Esophagus muscularis mucosa (tissue), 4 donors: ENCODE results near the gene KCNN4. TPM values are rescaled to one million over a fixed set of nuclear protein-coding genes. Genes with fewer than 3 reads are reported as not detected.

Source experiments
- DNase-seq: peaks from one replicate; pipeline ENCODE4 v3.0.0-alpha.2; 2017; ENCODE audit errors: extremely low spot score
- H3K27ac ChIP-seq, 4 donors: fragments of 200-600 bp; sonication (generic); replicated peaks in 1 of 4; 1 replicate in 3 of 4; 2 replicates in 1 of 4; pipeline ENCODE4 v1.5.1; 2016 to 2019; ENCODE audit warnings: mild to moderate bottlenecking in 1 of 4
- H3K27me3 ChIP-seq, 4 donors: fragments of 200-600 bp; sonication (generic); one replicate each; pipeline versions ENCODE4 v1.5.1 to v1.6.0; 2016 to 2019
- H3K36me3 ChIP-seq, 4 donors: fragments of 200-600 bp; sonication (generic); one replicate each; pipeline ENCODE4 v1.5.1; 2016 to 2019
- H3K4me1 ChIP-seq, 4 donors: fragments of 200-600 bp; sonication (generic); one replicate each; pipeline ENCODE4 v1.5.1; 2016 to 2019
- H3K4me3 ChIP-seq, 4 donors: fragments of 200-600 bp; sonication (generic); 1 replicate in 2 of 4; 2 replicates in 2 of 4; pipeline ENCODE4 v1.5.1; 2016 to 2019; ENCODE audit warnings: mild to moderate bottlenecking in 4 of 4, moderate library complexity in 1 of 4
- H3K9me3 ChIP-seq, 4 donors: fragments of 200-600 bp; sonication (generic); 1 replicate in 3 of 4; 2 replicates in 1 of 4; pipeline ENCODE4 v1.5.1; 2016 to 2019
- EP300 ChIP-seq: sonication (generic); formaldehyde crosslinking; IDR thresholded peaks from one replicate; pipeline ENCODE4 v1.6.1; 2017; ENCODE audit warnings: antibody characterized with exemption
- POLR2A ChIP-seq: fragments of 450-650 bp; IDR thresholded peaks from one replicate; pipeline ENCODE4 v1.6.1; 2017; ENCODE audit warnings: antibody characterized with exemption, moderate library complexity, mild to moderate bottlenecking, low read depth
- POLR2AphosphoS5 ChIP-seq, 2 donors: sonication (generic); formaldehyde crosslinking; IDR thresholded peaks; one replicate each; pipeline ENCODE4 v1.6.1; 2017; ENCODE audit warnings: antibody characterized with exemption in 2 of 2
- WGBS: methylation state at CpG from one replicate; pipeline ENCODE4 v1.1.5; 2018; 5-methylcytosine and 5-hydroxymethylcytosine counted together
- intact Hi-C: fragments of 100-400 bp; cut with DNase I; formaldehyde crosslinking; loops from one replicate; pipeline ENCODE4 v1.15.1; 2023
- total RNA-seq, 4 donors: library from RNA; depleted of rRNA; stranded (reverse); fragments of >200 nt; gene quantifications; one replicate each; pipeline versions ENCODE4 v1.1.0 to v1.2.1, GENCODE V29; 2016
- TF ChIP-seq, protein P1 (sequence below), 3 experiments: fragments of 200-600 bp in 2 of 3; fragments of 450-650 bp in 1 of 3; sonication (generic) in 2 of 3; IDR thresholded peaks; one replicate each; pipeline ENCODE4 v1.5.1; 2017 to 2019; ENCODE audit warnings: antibody characterized with exemption in 3 of 3, mild to moderate bottlenecking in 2 of 3, moderate library complexity in 1 of 3

Gene KCNN4
- total RNA-seq, 4 donors from 2014 or later, result 1.7 to 6.7 (median 1.9) TPM

DNA sequence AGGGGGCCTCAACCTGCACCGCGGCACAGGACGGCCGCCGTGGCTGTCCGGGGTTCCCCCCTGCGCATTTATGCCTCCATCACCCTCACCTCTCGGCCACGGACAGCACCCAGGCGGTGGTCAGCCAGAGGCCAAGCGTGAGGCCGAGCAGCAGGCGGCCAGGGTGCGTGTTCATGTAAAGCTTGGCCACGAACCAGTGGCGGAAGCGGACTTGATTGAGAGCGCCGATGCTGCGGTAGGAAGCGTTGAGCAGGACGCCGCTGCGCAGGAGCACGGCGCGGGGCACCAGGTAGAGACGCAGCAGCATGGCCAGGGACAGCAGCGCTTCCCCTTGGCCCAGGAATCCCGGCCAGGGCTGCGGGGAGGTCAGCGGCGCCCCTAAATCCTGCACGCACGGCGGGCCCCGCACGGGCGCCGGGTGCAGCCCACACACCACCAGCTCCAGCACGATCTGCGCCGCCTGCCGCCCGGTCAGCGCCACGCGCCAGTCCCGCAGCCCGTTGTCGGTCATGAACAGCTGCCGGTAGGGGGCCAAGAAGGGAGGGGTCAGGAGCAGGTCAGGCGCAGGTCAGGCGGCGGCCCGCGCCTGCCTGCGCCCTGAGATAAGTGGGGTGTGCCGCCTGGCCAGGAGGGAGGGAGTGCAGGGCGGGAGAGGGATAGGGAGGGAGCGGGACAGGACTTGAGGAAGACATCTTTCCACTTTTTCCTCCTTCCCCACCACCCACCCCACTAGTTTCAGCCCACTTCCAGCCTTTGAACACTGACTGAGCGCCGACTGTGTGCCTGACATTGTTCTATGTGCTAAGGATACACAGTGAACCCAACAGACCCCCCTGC lies 6.5 kb downstream of the KCNN4 start:
- H3K27ac ChIP-seq, result peak overlapping the region in 1 of 4 donors; percentile 16
- H3K4me3 ChIP-seq, result peak overlapping the region; percentile 41 to 51 (median 44)
- no peaks in the 10 kb centered on the region for H3K9me3 ChIP-seq
- H3K4me1 ChIP-seq, result peaks cover 12 to 43% (median 35%) of the 10 kb centered on the region in 4 donors
- H3K36me3 ChIP-seq, result no peaks in the 10 kb centered on the region
- DNase-seq, result no peak
- TF ChIP-seq, protein P1, sequence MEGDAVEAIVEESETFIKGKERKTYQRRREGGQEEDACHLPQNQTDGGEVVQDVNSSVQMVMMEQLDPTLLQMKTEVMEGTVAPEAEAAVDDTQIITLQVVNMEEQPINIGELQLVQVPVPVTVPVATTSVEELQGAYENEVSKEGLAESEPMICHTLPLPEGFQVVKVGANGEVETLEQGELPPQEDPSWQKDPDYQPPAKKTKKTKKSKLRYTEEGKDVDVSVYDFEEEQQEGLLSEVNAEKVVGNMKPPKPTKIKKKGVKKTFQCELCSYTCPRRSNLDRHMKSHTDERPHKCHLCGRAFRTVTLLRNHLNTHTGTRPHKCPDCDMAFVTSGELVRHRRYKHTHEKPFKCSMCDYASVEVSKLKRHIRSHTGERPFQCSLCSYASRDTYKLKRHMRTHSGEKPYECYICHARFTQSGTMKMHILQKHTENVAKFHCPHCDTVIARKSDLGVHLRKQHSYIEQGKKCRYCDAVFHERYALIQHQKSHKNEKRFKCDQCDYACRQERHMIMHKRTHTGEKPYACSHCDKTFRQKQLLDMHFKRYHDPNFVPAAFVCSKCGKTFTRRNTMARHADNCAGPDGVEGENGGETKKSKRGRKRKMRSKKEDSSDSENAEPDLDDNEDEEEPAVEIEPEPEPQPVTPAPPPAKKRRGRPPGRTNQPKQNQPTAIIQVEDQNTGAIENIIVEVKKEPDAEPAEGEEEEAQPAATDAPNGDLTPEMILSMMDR (IDR thresholded peaks at IDR 0.05), result peak; percentile 38 to 68 (median 45)
- TF ChIP-seq POLR2A (no peak), POLR2AphosphoS5 (IDR thresholded peaks at IDR 0.05) (peak in 1 of 2 donors; percentile 9), EP300 (no peak)
- intact Hi-C loops, result no loop called here
- WGBS, result 4% methylated on average over 23 of the region's 63 CpGs
- H3K27me3 ChIP-seq, result peaks cover 0 to 40% (median 6%) of the 10 kb centered on the region in 4 donors

DNA sequence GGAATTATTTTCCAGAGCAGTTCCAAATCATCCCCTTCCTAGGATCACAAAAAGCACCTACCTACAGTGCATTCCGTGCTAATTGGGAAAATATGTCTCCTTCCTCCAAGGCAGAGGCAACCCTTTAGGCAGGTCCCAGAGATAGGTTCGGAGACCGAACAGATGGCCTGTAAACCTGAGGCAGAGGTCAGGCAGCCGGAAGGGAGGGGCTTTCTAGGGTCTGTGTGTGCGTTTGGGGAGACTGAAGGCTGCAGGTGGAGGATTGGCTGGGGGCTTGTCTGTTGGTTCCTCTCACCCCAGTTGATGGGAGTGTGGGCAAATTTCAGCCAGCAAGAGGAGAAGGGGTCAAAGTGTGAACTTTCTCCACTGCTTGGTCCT lies 7.1 kb downstream of the KCNN4 start:
- intact Hi-C loops, result no loop called here
- Histone ChIP-seq H3K27ac (peak overlapping the region in 1 of 4 donors; percentile 16), H3K9me3 (no peaks in the 10 kb centered on the region), H3K4me3 (peak overlapping the region in 3 of 4 donors; percentile 41 to 46 (median 41)), H3K36me3 (no peaks in the 10 kb centered on the region), H3K4me1 (peaks cover 12 to 37% (median 32%) of the 10 kb centered on the region in 4 donors), H3K27me3 (peaks cover 0 to 35% (median 6%) of the 10 kb centered on the region in 4 donors)
- no peak for TF ChIP-seq POLR2A
- TF ChIP-seq POLR2AphosphoS5 (IDR thresholded peaks at IDR 0.05), result no peak
- TF ChIP-seq, protein P1 (IDR thresholded peaks at IDR 0.05), result no peak
- TF ChIP-seq EP300, result no peak
- DNase-seq, result no peak
- 55% methylated on average over 4 of the region's 5 CpGs for WGBS

DNA sequence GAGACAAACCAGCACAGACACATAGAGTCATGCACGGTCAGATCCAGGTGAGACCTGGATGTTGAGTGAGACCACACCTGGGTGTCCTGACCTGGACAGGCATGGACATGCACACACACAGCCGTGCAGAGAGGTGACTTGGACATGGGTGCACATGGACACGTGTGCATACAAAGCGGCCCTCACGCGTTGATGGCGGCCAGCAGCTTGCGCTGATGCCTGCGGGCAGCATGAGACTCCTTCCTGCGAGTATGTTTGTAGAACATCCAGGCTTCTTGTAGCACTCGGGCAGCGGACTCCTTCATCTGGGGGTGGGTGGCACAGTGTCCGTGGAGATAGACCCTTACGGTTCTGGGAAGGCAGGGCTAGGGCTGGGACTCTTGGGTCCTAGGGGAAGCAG lies 11.5 kb downstream of the KCNN4 start:
- Histone ChIP-seq H3K9me3 (no peaks in the 10 kb centered on the region), H3K27me3 (peaks cover 0 to 10% (median 0%) of the 10 kb centered on the region in 4 donors), H3K4me1 (peaks cover 3 to 22% (median 18%) of the 10 kb centered on the region in 4 donors), H3K36me3 (no peaks in the 10 kb centered on the region), H3K4me3 (no peak overlapping the region), H3K27ac (no peak overlapping the region)
- WGBS, result 84% methylated on average over 4 of the region's 14 CpGs
- no peak for DNase-seq
- intact Hi-C loops, result no loop called here
- no peak for TF ChIP-seq EP300
- TF ChIP-seq, protein P1 (IDR thresholded peaks at IDR 0.05), result no peak
- no peak for TF ChIP-seq POLR2A
- TF ChIP-seq POLR2AphosphoS5 (IDR thresholded peaks at IDR 0.05), result no peak

DNA sequence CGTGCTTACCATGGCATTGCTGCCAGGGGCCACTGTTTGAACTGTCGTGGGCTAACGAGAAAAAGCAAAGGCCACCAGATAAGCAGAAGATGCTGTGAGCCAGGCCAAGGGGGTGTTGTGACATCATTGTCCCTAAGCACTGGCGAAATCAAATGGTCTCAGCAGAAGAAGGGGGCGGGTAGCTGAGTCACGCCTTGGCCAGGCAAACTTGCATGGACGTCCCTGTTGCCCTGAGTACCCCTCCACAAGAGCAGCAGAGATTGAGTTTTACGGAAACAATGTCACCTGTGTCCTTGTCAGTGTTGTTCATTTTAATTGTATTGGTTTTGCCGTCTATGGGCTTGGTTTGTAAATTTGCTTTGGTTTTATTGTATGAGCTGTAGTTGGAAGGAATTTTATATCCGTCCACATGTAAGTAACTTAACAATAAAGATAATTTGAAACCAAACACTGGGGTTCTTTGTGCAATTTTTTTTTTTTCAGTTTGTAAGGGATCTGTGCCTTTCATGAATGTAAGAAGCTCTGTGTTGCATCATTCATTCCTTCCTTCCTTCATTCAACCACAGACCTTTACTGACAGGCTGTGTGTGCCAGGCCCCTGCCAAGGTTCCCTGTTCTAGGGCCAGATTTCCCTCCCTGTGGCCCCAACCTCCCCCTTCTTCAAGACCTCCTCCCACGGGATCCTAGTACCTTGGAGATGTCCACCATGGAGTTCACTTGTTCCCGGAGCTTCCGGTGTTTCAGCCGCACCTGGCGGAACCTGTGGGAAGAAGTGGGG lies 12.3 kb downstream of the KCNN4 start:
- TF ChIP-seq EP300, result no peak
- no peak for TF ChIP-seq POLR2AphosphoS5 (IDR thresholded peaks at IDR 0.05)
- TF ChIP-seq, protein P1 (IDR thresholded peaks at IDR 0.05), result no peak
- no peak for TF ChIP-seq POLR2A
- no peak for DNase-seq
- WGBS, result 67% methylated on average over 14 of the region's 15 CpGs
- intact Hi-C loops, result no loop called here
- Histone ChIP-seq H3K36me3 (no peaks in the 10 kb centered on the region), H3K9me3 (no peaks in the 10 kb centered on the region), H3K4me3 (no peak overlapping the region), H3K27me3 (peaks cover 0 to 5% (median 0%) of the 10 kb centered on the region in 4 donors), H3K27ac (no peak overlapping the region), H3K4me1 (peaks cover 0 to 23% (median 17%) of the 10 kb centered on the region in 4 donors)
